GM23338 (cell line): ENCODE data around the gene TICAM2.

Experiments used
- CREB1 ChIP-seq: fragments of 250-450 bp; sonication (Bioruptor Pico); IDR thresholded peaks from 2 replicates; pipeline ENCODE4 v1.5.0; 2020; ENCODE audit warnings: low read depth, mild to moderate bottlenecking, moderate library complexity
- CTCF ChIP-seq, 2 experiments: fragments of 200-600 bp in 1 of 2; sonication (generic) in 1 of 2; conservative IDR thresholded peaks; 2 replicates each; pipeline versions ENCODE4 v1.5.1 to v1.6.1; 2016 to 2017; ENCODE audit warnings: antibody characterized with exemption in 2 of 2, low read depth in 2 of 2, mild to moderate bottlenecking in 2 of 2, moderate library complexity in 1 of 2
- EZH2 ChIP-seq: fragments of 200-600 bp; sonication (generic); IDR thresholded peaks from one replicate; pipeline ENCODE4 v1.8.0; 2017; ENCODE audit warnings: antibody characterized with exemption, mild to moderate bottlenecking, low read depth; ENCODE audit not compliant: unreplicated experiment
- EZH2phosphoT487 ChIP-seq: fragments of 200-600 bp; sonication (generic); IDR thresholded peaks from one replicate; pipeline ENCODE4 v1.8.1; 2018; ENCODE audit warnings: antibody characterized with exemption; ENCODE audit not compliant: unreplicated experiment
- JUNB ChIP-seq: IDR thresholded peaks from one replicate; pipeline ENCODE4 v1.6.1; 2016; ENCODE audit warnings: antibody characterized with exemption; ENCODE audit not compliant: unreplicated experiment
- NANOG ChIP-seq: IDR thresholded peaks from 2 replicates; pipeline ENCODE4 v1.6.1; 2016; ENCODE audit warnings: antibody characterized with exemption, borderline replicate concordance
- POLR2AphosphoS5 ChIP-seq: IDR thresholded peaks from 2 replicates; pipeline ENCODE4 v1.6.1; 2016; ENCODE audit warnings: antibody characterized with exemption, low read depth
- ZNF331 ChIP-seq: fragments of 250-450 bp; sonication (Bioruptor Pico); IDR thresholded peaks from 2 replicates; pipeline ENCODE4 v1.5.0; 2020; ENCODE audit warnings: low read depth, mild to moderate bottlenecking, moderate library complexity

- TF ChIP-seq CTCF (conservative IDR thresholded peaks at IDR 0.05; ENCODE audit: low read depth in 2 of 2): peak in 1 of 2 experiments; percentile 37; a peak in 2 of 4 replicates
- TF ChIP-seq EZH2: no peak
- TF ChIP-seq EZH2phosphoT487: no peak
- TF ChIP-seq POLR2AphosphoS5: no peak
- no peak for TF ChIP-seq JUNB
- no peak for TF ChIP-seq CREB1 (CRISPR knock-in tag)
- TF ChIP-seq ZNF331: no peak
- no peak for TF ChIP-seq NANOG
These were observed at the start of gene TICAM2 for GRCh38 chr5:115601701-115602590.
